ENCODE results near the gene TSPAN18.
A peak's percentile ranks its signal among the peaks of the same experiment; 100 is the strongest.

The TSPAN18 gene, protein sequence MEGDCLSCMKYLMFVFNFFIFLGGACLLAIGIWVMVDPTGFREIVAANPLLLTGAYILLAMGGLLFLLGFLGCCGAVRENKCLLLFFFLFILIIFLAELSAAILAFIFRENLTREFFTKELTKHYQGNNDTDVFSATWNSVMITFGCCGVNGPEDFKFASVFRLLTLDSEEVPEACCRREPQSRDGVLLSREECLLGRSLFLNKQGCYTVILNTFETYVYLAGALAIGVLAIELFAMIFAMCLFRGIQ

DNA sequence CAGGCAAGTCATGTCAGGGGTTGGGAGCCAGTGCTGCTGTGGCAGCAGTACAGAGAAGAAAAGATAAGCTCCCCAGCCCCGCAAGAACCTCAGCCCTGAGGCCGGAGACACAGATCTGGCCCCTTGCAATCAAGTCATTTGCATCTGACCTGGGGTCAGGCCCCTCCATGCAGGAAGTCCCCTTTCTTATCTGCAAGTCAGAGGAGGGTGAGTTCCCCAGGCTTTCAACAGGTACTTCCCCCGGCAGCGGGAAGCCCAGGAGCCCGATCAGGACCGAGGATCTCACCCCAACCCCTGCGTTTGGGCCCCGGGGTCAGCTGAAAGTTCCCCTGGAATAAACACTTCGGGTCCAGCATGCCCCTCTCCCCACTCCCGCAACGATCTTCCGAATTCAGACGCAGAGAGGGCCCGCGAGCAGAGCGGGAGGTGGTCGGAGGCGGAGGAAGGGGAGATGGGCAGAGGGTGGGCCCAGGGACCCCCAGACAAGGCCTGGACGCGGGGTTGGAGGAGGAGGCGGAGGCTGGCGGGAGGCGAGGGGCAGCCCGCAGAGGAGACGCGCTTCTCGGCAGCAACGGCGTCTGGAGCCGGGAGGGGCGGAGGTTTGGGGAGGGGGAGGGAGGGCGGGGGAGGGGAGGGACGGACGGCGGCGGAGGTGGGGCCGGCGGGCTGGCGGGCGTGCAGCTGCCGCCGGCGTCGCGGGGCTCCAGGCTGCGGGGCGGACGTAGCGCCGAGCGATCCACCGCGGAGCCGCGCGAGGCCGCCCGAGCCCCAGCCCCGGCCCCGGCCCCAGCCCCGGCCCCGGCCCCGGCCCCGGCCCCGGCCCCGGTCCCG, at the start of gene TSPAN18:
Gene TSPAN18, plus strand, starts transcription at position 680 of the 831 bp plus-strand sequence. CDS start 179,455 bp downstream, outside the sequence.
- no peak for DNase-seq

DNA sequence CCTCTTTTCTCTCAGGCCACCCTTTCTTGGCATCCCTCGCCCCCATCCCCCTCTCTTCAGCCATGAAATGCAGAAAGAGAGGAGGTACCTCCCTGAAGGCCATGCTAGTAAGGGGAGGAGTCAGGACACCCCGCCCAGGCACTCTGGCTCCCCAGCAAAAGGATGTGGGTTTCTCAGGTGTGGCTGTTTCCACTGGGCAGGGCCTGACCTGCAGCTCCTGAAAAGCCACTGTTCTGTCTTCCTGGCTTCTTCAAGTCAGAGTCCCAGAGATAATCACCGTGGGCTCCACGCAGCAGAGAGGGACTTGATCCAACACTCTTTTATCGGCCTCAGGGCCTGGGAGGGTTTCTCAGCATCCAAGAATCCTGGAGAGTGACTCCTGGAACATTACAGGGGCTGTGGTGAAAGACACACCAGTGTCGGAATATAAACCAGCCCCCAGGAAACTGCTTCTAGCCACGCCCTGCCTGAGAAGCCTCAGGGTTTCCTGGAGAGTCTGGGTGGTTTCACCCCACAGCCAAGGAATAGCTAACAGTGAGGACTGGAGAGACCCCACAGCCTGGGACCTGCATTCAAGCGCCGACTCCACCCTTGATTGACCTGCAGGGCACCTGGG, 45.7 kb upstream of the TSPAN18 start:
- no peak for DNase-seq

DNA sequence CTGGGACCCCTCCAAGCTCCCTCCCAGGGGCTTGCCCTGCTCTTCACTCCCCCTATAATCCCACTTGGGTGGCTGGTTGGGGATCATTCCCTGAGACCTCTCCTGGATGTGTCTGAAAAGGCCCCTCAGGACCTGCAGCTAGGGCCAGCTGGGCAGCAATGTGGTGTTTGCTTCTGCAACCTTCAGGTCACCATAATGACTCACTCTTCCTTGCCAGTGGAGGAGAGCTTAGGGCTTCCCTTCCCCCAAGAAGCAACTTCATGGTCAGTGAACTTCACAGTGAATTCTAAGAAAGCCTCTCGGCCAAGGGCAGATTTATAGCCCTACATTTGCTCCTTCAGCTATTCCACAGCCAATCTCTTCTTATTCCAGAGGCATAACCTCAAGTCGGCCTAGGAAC, 45.1 kb upstream of the TSPAN18 start:
- DNase-seq = no peak

DNA sequence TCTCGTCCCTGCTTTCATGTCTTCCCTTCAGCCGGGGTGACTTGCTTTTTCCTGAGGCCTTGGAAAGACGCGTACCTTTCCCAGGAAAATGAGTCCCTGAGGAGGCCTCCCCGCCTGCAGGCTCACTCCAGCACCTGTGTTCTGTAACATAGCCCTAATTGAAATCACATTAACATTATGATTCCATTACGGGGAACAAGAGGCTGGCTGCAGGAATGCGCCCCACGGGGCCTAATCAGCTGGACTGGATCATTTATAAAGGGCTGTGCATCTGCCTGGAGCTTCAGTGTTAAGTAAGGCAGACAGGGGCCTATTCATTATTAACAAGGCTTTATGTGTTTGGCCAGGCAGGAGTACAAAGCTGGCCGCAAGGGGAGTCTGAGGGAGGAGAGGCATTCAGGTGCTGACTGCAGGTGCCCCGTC, 41.9 kb upstream of the TSPAN18 start:
- no peak for DNase-seq

DNA sequence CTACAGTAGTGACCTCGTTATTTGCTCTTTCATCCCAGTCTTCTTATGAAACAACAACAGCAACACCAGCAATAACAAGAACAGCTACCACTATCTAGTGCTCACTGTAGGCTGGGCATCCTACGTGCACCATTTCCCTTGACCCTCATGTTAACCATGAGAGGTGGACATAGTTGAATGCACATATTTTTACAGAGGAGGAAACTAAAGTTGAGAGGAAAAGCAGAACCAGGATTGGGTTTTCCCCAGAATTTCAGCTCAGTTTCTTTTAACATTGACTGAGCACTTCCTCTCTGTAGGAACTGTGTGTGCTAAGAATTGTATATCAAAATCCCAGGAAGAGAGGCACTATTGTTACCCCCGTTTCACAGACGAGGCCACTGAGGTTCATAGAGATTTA, 39.4 kb upstream of the TSPAN18 start:
- no peak for DNase-seq

DNA sequence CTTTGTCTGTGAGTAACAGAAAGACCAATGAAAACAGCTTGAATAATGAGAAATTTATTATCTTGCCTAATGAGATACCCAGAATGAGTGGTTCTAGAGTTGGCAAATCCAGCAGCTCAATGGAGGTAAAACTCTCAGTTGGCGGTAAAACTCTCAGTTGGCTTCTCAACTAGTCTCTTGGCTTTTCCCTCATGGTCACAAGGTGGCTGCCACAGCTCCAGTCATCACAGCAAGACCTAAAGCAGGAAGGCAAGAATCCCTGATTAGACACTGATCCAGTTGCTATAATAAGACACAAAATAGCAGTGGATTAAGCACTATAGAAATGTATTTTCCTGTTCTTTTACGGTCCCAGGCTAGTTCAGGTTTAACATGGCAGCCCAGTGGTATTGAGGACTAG, 37.5 kb upstream of the TSPAN18 start:
- no peak for DNase-seq

DNA sequence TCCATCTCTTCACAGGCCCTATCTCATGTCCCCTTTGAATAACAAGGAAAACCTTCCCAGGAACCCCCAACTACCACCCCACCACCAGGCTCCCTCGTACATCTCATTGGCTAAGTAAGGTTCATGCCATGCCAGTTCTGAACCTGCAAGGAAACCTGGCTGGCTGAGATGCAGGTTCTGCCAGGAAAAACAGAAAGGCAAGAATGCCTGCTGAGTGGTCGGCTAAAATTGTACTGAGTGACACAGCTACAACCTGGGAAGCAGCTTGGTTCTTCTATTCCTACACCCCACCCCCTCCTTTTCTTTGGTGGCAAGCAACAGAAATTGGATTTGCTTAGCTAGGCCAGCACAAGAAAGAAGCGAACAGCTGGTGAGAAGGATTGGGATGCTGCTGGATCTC, 36.1 kb upstream of the TSPAN18 start:
- DNase-seq = no peak

DNA sequence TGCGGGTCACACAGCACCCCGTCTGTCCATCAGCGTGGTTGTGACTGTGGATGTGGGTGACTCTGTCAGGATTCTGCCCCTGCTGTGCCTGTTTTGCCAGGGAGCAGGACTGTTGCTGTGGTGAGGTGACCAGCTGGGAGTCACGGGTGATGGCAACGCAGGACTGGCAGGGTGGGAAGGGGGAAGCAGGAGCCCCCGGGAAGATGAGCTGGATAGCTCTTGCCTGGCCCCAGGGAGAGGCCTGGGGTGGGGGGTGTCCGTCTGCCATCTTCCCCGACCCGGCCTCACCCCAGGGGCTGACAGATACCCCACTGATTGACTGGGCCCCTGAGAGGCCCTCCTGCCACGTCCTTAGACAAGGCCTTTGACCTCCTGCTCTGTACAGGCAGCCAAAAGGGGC, 34.3 kb upstream of the TSPAN18 start:
- no peak for DNase-seq

DNA sequence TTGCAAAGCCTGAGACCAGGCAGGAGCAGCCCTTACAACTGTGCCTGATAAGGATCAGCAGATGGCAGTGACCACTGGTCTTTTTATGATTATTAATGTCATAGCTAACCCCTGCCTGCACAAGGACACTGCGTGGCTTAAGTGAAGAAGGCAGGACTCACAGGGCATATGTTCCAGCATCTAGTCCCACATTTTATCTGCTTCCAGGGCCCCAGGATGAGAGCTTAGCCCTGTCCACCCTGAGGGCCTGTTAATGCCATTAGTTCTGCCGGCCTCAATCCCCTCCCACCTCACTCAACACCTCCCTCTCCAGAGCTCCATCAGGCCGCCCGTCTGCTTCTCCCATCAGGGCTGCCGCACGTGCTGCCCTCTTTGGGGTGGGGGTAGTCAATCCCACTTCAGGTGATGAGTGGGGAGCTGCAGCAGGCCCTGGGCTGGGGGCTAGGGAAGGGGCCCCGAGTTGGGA, 33.1 kb upstream of the TSPAN18 start:
- DNase-seq = no peak

DNA sequence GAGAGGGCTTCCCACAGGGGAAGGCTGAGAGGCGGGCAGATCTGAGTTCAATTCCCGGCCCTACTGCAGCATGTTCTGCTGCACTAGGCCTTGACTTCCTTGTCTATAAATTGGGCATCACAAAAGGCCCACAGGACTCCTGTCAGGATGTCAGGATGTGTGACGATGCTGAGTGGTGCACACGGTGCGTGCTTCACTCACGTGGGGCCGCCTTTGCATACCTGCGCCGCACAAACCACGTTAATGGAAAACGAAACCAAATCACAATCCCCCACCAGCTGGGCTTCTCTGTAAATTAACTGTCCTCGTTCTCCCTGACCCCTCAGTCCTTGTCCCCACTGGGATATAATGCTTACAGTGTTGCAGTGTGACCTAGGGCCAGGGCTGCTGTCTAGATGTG, 32.3 kb upstream of the TSPAN18 start:
- no peak for DNase-seq

DNA sequence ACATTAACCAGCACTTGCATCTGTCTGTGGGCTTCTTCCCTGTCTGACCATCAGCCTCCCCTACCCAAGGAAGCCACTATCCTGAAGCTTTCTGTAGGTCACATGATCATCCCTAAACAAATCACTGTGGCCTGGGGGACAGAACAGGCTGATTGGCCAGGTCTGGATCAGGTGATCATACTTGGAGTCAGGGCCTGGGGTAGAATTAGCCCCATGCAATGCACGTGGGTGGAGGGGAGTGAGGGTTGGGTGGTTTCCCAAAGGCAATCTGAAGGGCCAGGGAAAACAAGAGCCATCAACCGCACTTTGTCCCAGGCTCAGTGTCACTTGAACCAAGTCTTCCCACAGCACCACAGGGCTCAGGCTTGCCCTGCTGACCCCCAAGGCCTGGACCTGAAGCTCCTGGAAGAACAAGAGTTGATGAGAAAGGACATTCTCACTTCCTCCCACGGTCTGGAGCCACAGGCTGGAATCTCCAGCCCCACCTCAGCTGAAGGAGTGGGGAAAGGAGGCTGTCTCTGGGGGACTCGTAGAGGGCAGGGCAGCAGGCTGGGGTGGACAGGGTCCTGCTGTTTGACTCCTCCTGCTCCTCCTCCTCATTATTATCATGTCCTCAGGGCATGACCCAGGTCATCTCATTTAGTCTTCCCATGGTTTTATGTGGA, 31.5 kb upstream of the TSPAN18 start:
- DNase-seq = no peak

DNA sequence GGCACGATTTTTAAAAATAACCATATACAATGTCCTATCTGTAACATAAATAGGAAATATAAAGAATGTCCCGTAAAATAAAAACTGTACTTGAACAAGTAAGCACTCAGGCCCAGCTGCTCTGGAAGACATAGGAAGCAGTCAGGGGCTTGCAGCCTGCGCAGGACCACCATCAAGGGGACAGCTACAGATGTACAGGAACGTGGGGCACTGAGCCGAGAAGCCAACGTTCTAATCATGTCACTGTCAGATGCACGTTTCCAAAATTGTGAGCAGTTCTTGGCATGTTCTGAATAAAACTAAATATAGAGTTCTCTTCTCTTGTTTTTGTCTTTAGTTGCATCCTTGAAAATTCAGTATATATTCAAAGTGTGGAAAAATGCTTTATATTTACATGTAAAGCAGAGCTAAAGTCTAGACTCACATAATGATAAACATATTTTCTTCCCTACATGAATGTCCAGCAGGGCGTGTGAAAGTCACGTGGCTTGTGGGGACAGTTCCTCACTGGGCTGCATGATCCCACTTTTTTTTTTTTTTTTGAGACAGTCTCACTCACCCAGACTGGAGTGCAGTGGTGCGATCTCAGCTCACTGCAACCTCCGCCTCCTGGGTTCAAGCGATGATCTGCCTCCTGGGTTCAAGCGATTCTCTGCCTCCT, 28.4 kb upstream of the TSPAN18 start:
- DNase-seq = no peak

DNA sequence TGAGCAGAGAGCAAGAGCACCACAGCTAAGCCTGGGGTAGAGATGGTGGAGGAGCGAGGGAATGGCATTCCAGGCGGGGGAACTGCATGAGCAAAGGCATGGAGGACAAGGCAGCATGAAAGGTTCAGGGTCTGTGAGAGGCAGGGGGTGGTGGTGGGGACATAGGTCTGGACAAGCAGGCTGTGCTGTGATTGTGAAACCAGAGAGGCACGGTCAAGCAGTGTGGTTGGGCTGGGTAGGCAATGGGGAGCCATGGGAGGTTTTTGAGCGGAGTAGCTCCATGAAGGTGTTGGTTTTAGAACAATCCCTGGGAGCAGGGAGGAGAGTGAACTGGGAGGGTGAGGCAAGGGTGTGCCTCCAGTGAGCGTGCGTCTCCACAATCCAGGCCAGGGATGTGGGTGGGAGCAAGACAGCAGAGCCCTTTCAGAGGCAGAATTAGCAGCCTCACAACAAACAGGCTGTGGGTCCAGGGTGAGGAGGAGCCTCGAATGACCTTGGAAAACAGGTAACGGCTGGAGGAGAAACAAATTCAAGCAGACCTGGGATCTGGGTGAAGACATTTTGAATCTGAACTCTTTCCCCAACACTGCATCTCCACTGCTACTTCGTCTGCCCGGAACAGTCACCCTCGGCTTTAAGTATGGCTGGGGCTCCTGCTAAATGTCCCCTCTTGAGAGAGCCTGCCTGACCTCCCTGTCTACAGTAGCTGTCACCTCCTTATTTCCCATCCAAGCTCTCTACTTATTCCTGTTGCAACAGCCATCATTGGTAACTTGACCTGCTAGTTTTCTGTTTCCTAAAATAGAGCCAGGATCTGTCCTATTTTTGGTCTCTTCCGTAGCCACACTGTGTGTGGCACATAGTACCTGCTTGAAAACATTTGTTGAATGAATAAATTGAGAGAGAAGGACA, 27.0 kb upstream of the TSPAN18 start:
- no peak for DNase-seq

DNA sequence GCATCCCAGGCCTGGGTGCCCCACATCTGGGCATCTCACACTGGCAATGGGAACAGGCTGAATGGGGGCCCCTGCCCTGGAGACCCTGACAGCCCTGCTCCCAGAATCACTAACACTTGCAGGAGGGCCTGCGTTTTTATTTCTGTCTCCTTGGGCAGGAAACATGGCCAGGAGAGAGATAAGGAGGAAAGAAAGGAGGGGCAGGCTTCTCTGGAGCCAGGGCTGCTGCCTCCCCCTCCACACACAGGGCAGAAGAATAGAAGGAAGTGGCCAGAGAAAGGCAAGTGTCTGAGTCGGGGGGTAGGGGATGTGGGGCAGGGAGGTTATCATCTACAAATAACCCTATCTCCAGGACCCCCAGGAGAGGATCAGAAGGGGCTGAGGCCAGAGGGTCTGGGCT, 25.5 kb upstream of the TSPAN18 start:
- no peak for DNase-seq

DNA sequence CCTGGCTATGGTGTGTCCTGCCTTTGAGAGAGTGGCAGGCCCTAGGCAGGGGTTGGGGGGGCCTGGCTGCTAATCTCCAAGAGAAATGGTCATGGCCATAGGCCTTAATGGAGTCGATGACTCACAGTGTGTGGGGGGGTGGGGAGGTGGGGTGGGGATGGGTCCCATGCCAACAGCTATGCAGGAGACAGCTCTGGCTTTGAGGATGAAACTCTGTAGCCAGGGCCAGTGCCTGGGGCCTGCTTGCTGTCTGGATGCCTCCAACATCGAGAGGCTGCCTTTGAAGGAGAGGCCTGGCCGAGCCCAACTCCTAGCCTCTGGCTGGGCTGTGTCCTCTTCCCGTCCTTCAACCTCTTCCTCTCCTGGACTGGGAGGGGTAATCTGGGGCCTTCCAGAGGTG, 23.9 kb upstream of the TSPAN18 start:
- DNase-seq = no peak

DNA sequence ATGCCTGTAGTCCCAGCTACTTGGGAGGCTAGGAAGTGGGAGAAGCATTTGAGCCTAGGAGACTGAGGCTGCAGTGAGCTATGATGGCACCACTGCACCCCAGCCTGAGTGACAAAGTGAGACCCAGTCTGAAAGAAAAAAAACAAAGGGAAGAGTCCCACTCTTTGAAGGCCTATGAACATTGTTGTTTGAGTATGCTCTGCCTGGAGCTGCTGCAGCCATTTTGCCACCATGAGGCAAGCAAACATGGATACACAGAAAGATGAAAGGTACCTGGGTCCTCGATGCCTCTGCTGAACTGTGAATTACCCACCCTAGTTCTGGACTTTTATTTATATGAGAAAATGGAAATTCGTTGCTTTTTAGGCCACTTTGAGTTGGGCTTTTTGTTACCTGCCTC, 19.7 kb upstream of the TSPAN18 start:
- DNase-seq = no peak

DNA sequence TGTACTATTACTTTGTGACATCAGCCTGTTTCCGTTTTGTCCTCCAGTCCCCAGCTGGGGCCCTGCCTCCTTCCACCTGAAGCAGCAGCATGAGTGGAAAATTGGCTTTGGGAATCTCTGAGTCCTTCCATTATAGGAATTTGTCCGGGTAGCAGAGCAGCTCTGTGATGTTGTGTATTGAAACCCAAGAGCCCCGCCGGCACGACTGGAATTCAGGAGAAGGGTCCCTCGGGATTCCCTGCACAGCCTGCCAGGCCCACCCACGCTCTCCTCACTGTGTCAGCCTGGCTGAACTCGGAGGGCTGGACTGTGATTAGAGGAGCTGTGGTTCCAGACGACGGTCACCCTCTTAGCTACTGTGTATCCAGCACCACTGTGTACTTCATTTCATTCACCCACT, 18.8 kb upstream of the TSPAN18 start:
- DNase-seq = no peak

DNA sequence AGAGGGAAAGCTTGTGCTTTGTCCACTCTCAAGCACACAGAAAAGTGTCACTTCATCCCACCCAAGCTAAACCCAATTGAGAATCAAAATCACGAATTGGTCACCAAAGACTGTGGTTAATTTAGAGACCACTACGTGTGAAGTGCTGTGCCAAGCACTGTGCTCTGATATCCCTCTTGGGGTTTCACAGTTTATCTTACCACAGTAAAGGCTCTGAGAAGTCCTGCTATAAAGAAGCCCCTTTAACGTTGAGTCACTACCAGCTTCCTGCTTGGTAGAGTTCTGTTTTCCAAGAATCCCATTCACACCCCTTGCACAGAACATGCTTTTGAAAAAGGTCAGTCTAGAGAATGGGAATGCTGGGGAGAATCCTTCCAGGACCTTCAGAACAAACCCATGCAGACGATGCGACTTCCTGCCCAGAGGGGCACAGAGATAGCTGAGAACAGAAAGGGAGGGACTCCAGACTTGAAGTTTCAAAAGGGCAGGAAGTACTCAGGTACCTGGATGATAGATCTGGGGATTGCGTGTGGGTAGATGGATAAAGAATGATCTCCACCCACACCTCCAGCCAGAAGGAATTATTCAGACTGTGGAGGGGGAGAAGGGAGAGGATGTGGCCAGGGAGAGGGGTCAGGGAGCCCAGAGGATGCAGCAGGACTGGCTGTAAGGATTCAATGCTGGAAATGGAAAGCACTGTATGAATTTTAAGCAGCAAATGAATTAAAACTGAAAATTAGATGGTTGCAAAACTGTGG, 18.1 kb upstream of the TSPAN18 start:
- no peak for DNase-seq

DNA sequence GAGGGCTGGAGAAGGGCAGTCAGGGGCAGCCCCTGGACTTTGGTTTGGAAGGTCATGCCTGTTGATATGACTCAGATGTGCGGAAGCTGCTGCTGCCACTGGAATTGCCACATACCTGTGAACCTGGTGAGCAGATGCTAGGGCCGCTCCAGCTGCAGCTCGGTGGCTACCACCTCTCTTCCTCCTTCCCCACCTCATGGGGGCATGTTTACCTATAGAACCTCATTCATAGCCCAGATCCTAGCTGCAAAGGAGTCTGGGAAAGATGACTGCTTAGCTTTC, 17.5 kb upstream of the TSPAN18 start:
- DNase-seq = no peak

DNA sequence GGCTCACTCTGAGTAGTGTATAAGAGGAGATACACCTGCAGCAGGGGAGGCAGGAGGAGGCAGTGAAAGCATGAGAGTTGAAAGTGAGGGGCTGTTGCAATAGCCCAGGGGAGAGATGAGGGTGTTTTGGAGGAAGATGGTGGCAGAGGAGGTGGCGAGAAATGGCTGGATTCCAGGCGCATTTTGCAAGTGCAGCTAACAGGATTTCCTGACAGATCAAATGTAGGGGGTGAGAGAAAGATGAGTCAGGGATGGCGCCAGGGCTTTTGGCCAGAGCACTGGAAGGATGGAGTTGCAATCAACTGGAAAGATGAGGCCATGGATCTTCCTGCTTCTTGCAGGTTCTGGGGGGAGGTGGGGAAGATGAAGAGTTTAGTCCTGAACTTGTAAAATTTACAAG, 16.8 kb upstream of the TSPAN18 start:
- DNase-seq = no peak

DNA sequence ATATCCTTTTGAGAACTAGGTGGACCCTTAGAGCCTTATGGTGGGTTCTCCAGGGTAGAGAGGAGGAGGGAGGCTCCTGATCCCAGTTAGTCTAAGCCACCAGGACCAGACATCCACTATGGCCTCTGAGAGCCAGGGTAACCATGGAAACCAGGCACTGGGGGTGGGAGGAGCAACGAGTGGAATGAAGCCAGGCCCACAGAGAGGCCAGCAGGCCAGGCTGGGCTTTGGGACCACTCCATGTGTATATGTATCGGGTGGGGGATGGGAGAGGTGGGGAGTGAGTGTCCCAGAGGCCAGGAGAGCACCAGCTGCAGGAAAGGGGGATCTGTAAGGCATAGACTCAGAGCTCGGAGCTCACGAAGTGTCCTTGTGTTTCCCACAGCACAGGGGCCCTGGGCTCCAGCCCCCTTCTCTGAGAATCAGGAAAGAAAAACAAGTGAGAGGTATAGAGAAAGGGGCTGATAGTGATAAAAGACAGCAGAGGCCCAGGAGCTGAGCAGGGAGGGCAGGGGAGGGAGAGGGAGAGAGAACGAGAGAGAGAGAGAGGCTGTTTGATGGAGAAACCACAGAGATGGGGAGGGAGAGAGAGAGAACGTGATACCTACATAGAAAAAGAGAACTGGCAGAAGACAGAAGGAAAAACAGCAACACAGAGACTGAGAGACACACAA, 15.5 kb upstream of the TSPAN18 start:
- peak; percentile 38 for DNase-seq
